ENCODE measurements around the gene PTPN14.
A peak's percentile ranks its signal among the peaks of the same experiment; 100 is the strongest.

The PTPN14 gene

GRCh38 chr1:214440219-214440965 is 111.0 kb downstream of the PTPN14 start:
- no peak for TF ChIP-seq CTCF (IDR thresholded peaks at IDR 0.05; ENCODE audit: insufficient read depth, low read depth, low read length, missing control alignments)
- no peak for DNase-seq (ENCODE audit: low read depth)
- H3K4me3 ChIP-seq (ENCODE audit: low read depth, low read length) = no peak overlapping the region

DNA sequence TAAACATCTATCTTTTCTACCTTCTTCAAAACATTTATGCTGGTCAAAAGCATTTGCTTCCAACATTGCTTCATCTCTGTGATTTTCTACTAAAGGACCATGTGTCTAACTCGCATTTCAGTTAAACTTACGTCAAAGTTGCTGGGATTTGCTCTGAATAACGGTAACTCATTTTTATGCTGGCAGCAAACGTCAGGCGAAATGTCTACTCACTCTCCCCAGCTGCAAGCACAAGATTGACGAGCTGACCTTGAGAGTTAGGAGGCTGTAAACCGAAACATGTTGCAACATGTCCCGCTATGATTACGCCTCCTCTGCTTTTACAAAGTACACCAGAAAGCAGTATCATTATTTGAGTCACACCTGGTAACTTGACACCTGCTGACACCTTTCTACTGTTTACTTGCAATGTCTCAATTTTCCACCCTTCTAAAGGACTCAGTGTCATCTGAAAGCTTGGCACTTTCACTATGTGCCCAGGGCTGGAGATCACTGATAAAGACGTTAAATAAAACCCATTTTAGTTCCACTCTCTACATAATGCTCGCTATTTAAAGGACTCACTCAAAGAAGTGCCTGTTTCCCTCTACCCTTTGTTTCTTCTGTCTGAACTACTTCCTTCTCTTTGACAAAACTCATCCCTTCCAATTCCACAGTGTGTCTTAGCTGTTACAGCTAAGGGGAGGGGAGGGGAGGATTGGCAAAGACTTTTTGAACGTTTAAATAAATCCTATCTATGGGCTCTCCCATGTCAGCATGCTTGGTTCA is 111.9 kb downstream of the PTPN14 start:
- no peak for TF ChIP-seq CTCF (IDR thresholded peaks at IDR 0.05; ENCODE audit: insufficient read depth, low read depth, low read length, missing control alignments)
- H3K4me3 ChIP-seq (ENCODE audit: low read depth, low read length) = peak overlapping the region; percentile 47
- peak; percentile 89 for DNase-seq (ENCODE audit: low read depth)

DNA sequence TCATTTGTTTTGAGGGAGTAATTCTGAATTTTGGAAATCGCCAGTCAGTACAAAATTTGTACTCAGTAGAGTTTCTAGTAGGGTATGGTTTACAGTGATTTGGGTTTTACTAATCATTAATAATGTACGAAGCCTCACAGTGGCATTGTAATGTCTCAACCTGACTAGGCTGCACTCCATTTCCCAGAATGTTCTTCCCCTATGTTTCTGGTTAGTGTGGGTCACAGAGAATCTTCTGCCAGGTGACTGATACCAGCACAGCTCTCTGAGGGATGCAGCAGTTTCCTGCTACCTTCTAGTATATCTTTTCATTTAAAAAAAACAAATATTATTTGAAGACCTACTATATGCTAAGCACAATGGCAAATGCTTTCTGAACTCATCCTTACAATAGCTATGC is 112.9 kb downstream of the PTPN14 start:
- peak overlapping the region; percentile 47 for H3K4me3 ChIP-seq (ENCODE audit: low read depth, low read length)
- TF ChIP-seq CTCF (IDR thresholded peaks at IDR 0.05; ENCODE audit: insufficient read depth, low read depth, low read length, missing control alignments) = no peak
- DNase-seq (ENCODE audit: low read depth) = peak; percentile 20

DNA sequence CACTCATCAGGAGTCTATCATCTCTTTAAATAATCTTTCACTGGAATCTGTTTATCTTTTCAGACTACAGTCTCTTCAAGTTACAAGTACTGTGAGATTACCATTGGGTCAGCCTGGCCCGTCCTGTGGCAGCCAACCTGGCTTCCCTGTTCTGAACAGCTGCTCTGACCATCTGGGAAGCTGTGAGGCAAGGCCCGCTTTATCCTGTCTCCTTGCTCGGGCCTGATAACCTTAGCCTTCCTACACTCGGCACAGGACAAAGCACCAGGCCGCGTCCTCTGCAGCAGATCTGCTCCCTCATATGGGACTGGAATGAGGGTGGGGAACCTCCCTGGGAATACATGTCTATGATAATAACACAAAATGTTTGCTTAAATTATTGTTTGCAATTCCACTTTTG is 113.3 kb downstream of the PTPN14 start:
- TF ChIP-seq CTCF (IDR thresholded peaks at IDR 0.05; ENCODE audit: insufficient read depth, low read depth, low read length, missing control alignments) = no peak
- no peak for DNase-seq (ENCODE audit: low read depth)
- no peak overlapping the region for H3K4me3 ChIP-seq (ENCODE audit: low read depth, low read length)

DNA sequence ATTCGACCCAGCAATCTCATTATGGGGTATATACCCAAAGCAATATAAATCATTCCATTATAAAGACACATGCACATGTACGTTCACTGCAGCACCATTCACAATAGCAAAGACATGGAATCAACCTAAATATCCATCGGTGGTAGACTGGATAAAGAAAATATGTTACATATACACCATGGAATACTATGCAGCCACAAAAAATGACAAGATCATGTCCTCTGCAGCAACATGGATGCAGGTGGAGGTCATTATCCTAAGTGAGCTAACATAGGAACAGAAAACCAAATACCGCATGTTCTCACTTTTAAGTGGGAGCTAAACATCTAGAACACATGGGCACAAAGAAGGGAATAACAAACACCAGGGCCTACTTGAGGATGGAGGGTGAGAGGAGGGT is 115.5 kb downstream of the PTPN14 start:
- DNase-seq (ENCODE audit: low read depth) = no peak
- TF ChIP-seq CTCF (IDR thresholded peaks at IDR 0.05; ENCODE audit: insufficient read depth, low read depth, low read length, missing control alignments) = no peak
- no peak overlapping the region for H3K4me3 ChIP-seq (ENCODE audit: low read depth, low read length)

DNA sequence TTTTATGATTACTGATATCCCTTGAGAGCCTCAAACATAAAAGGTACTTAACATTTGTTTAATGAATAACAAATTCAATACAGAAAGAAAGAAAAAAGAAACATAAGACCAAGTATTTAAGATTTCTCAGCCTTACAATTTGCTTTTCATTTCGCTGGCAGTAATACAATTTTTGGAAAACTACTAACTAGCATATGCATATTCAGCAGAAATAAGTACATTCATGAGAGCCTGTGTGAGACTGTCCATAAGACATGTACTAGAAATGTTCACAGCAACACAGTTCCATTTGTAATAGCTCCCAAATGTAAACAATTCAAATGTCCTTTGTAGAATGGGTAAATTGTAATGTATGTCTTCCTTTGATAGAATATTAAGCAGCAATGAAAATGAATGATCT is 119.2 kb downstream of the PTPN14 start:
- no peak overlapping the region for H3K4me3 ChIP-seq (ENCODE audit: low read depth, low read length)
- no peak for DNase-seq (ENCODE audit: low read depth)
- no peak for TF ChIP-seq CTCF (IDR thresholded peaks at IDR 0.05; ENCODE audit: insufficient read depth, low read depth, low read length, missing control alignments)
